Mesenchymal stem cell (in vitro differentiated cells and primary cell): Measurements from ENCODE around the gene STARD6.

ENCODE experiments used
- DNase-seq: peaks from one replicate; pipeline ENCODE4 v3.0.0-alpha.2; 2013
- H2AFZ ChIP-seq: one replicate; pipeline ENCODE4 v1.6.1; 2013; ENCODE audit warnings: low read depth, mild to moderate bottlenecking, control low read depth, inconsistent platforms, low read length, moderate library complexity
- H2AK5ac ChIP-seq: 2 replicates; pipeline ENCODE4 v1.6.1; 2013; ENCODE audit warnings: low read length, moderate library complexity, mild to moderate bottlenecking, inconsistent platforms; ENCODE audit not compliant: severe bottlenecking
- H2BK120ac ChIP-seq: one replicate; pipeline ENCODE4 v1.6.1; 2013; ENCODE audit warnings: low read depth, mild to moderate bottlenecking, inconsistent platforms, low read length, moderate library complexity
- H2BK12ac ChIP-seq, 2 experiments: one replicate each; pipeline ENCODE4 v1.6.1; 2013; ENCODE audit warnings: inconsistent platforms in 2 of 2, low read length in 2 of 2, mild to moderate bottlenecking in 2 of 2, moderate library complexity in 2 of 2, control low read depth in 1 of 2
- H2BK15ac ChIP-seq: one replicate; pipeline ENCODE4 v1.6.1; 2013; ENCODE audit warnings: mild to moderate bottlenecking, low read depth, inconsistent platforms; ENCODE audit not compliant: poor library complexity, severe bottlenecking
- H2BK5ac ChIP-seq: 2 replicates; pipeline ENCODE4 v1.6.1; 2013; ENCODE audit warnings: low read depth, mild to moderate bottlenecking, low read length, control low read depth, inconsistent platforms; ENCODE audit not compliant: poor library complexity, severe bottlenecking
- H3K14ac ChIP-seq, 2 experiments: one replicate each; pipeline ENCODE4 v1.6.1; 2013; ENCODE audit warnings: inconsistent platforms in 2 of 2, low read length in 2 of 2, control low read depth in 1 of 2, mild to moderate bottlenecking in 1 of 2, moderate library complexity in 1 of 2
- H3K18ac ChIP-seq, 2 experiments: one replicate each; pipeline ENCODE4 v1.6.1; 2013; ENCODE audit warnings: inconsistent platforms in 2 of 2, low read length in 2 of 2, control low read depth in 1 of 2, low read depth in 1 of 2, mild to moderate bottlenecking in 1 of 2
- H3K23ac ChIP-seq, 2 experiments: one replicate each; pipeline ENCODE4 v1.6.1; 2013; ENCODE audit warnings: inconsistent platforms in 2 of 2, low read length in 2 of 2, mild to moderate bottlenecking in 2 of 2, moderate library complexity in 2 of 2, control low read depth in 1 of 2
- H3K27ac ChIP-seq: 2 replicates; pipeline ENCODE4 v1.5.1; 2013; ENCODE audit warnings: mild to moderate bottlenecking, moderate library complexity, low read length, control low read depth, inconsistent platforms; ENCODE audit not compliant: poor library complexity, severe bottlenecking
- H3K27me3 ChIP-seq, 2 experiments: 2 replicates each; pipeline versions ENCODE4 v1.6.1 to v1.7.0; 2013; ENCODE audit warnings: low read length in 2 of 2, mild to moderate bottlenecking in 2 of 2, moderate library complexity in 2 of 2, control low read depth in 1 of 2, inconsistent platforms in 1 of 2; ENCODE audit not compliant: control insufficient read depth in 1 of 2, insufficient read depth in 1 of 2
- H3K36me3 ChIP-seq, 2 experiments: 2 replicates each; pipeline versions ENCODE4 v1.6.1 to v1.7.0; 2013; ENCODE audit warnings: low read length in 2 of 2, control low read depth in 1 of 2, inconsistent platforms in 1 of 2, low read depth in 1 of 2, mild to moderate bottlenecking in 1 of 2; ENCODE audit not compliant: insufficient read depth in 2 of 2, control insufficient read depth in 1 of 2
- H3K4ac ChIP-seq, 2 experiments: one replicate each; pipeline ENCODE4 v1.6.1; 2013; ENCODE audit warnings: inconsistent platforms in 2 of 2, low read length in 2 of 2, mild to moderate bottlenecking in 2 of 2, moderate library complexity in 2 of 2, control low read depth in 1 of 2, low read depth in 1 of 2
- H3K4me1 ChIP-seq: 2 replicates; pipeline ENCODE4 v1.6.1; 2013; ENCODE audit warnings: low read depth, low read length, control low read depth; ENCODE audit not compliant: control insufficient read depth, insufficient read depth
- H3K4me2 ChIP-seq: 2 replicates; pipeline ENCODE4 v1.6.1; 2013; ENCODE audit warnings: low read length, mild to moderate bottlenecking, inconsistent platforms; ENCODE audit not compliant: poor library complexity, severe bottlenecking
- H3K4me3 ChIP-seq, 2 experiments: 2 replicates each; pipeline versions ENCODE4 v1.5.1 to v1.7.0; 2013; ENCODE audit warnings: low read length in 2 of 2, mild to moderate bottlenecking in 2 of 2, control low read depth in 1 of 2, low read depth in 1 of 2; ENCODE audit not compliant: insufficient read depth in 1 of 2
- H3K79me1 ChIP-seq: replicated peaks from 2 replicates; pipeline ENCODE4 v1.6.1; 2013; ENCODE audit warnings: mild to moderate bottlenecking, control low read depth, low read length, inconsistent platforms; ENCODE audit not compliant: poor library complexity, severe bottlenecking
- H3K9ac ChIP-seq: 2 replicates; pipeline ENCODE4 v1.7.0; 2013; ENCODE audit warnings: mild to moderate bottlenecking, low read length, moderate library complexity
- H3K9me3 ChIP-seq: 2 replicates; pipeline ENCODE4 v1.7.0; 2013; ENCODE audit warnings: mild to moderate bottlenecking, low read length; ENCODE audit not compliant: control insufficient read depth
- H4K8ac ChIP-seq: one replicate; pipeline ENCODE4 v1.6.1; 2013; ENCODE audit warnings: inconsistent platforms, mild to moderate bottlenecking, low read length, moderate library complexity
- H4K91ac ChIP-seq: one replicate; pipeline ENCODE4 v1.6.1; 2013; ENCODE audit warnings: mild to moderate bottlenecking, low read length, inconsistent platforms
- WGBS: methylation state at CpG from one replicate; pipeline ENCODE4 v1.1.7; 2013; ENCODE audit warnings: mixed read lengths; 5-methylcytosine and 5-hydroxymethylcytosine counted together

The STARD6 gene

DNA sequence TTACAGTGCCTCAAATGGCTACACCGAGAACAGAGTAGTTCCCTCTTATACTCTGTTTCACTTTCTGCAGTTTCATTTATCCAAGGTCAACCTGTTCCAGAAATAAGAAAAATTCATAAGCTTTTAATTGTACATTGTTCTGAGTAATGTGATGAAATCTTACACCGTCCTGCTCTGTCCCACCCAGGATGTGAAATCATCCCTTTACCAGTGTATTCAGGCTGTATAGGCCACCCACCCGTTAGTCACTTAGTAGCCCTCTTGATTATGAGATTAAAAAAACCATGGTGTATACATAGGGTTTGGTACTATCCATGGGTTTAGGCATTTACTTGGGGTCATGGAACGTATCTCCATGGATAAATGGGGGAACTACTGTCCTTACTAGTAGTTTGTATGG, 29.8 kb downstream of the STARD6 start:
- H2BK5ac ChIP-seq = no peak overlapping the region
- H3K9me3 ChIP-seq = no peaks in the 10 kb centered on the region
- no peak overlapping the region for H3K23ac ChIP-seq
- no peak overlapping the region for H2BK120ac ChIP-seq
- H4K91ac ChIP-seq = no peak overlapping the region
- no peaks in the 10 kb centered on the region for H3K27me3 ChIP-seq
- H3K4ac ChIP-seq = no peak overlapping the region
- no peaks in the 10 kb centered on the region for H3K36me3 ChIP-seq
- no peak overlapping the region for H3K9ac ChIP-seq
- no peak overlapping the region for H3K4me2 ChIP-seq
- H3K14ac ChIP-seq = no peak overlapping the region
- no peak overlapping the region for H3K27ac ChIP-seq
- no peak overlapping the region for H2BK12ac ChIP-seq
- no peak for DNase-seq
- no peak overlapping the region for H4K8ac ChIP-seq
- no peak overlapping the region for H3K18ac ChIP-seq
- H3K4me1 ChIP-seq = peaks cover 2% of the 10 kb centered on the region
- H2AFZ ChIP-seq = no peak overlapping the region
- WGBS = 72% methylated on average over 4 of the region's 4 CpGs
- no peaks in the 10 kb centered on the region for H3K79me1 ChIP-seq
- no peak overlapping the region for H2AK5ac ChIP-seq
- no peak overlapping the region for H3K4me3 ChIP-seq
- no peak overlapping the region for H2BK15ac ChIP-seq

DNA sequence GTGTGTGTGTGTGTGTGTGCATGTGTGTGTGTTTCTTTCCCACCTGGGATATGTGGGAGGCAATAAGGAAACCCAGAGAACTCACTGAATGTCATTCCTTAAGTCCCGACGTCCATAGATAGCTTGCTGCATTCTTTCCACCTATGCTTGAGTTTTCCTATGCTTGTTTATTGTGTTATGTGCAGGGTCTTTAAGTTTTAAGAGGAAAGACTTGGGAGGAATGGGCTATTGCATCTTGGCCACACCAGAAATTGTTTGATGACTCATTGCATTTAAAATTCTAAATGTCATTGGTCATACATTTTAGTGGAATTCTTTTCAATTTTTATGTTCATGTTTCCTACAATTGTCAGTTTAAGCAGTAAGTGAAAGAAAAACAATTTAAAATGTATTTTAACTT, 33.7 kb downstream of the STARD6 start:
- DNase-seq = no peak

GRCh38 chr18:54323561-54323960, 34.1 kb downstream of the STARD6 start:
- Histone ChIP-seq H3K4me2 (no peak overlapping the region), H3K9me3 (no peaks in the 10 kb centered on the region), H3K4ac (no peak overlapping the region), H4K91ac (no peak overlapping the region), H3K4me3 (no peak overlapping the region), H2BK120ac (no peak overlapping the region), H3K79me1 (no peaks in the 10 kb centered on the region), H2BK5ac (no peak overlapping the region), H3K27me3 (no peaks in the 10 kb centered on the region), H4K8ac (no peak overlapping the region), H3K36me3 (no peaks in the 10 kb centered on the region), H2BK12ac (no peak overlapping the region), H2AFZ (no peak overlapping the region), H3K9ac (no peak overlapping the region), H3K27ac (no peak overlapping the region), H3K14ac (no peak overlapping the region), H3K18ac (no peak overlapping the region), H2BK15ac (no peak overlapping the region), H3K4me1 (no peaks in the 10 kb centered on the region), H2AK5ac (no peak overlapping the region), H3K23ac (no peak overlapping the region)
- no peak for DNase-seq

More for the DNA sequence above, 33.7 kb downstream of the STARD6 start:
- Histone ChIP-seq H3K79me1 (no peaks in the 10 kb centered on the region), H3K4me1 (no peaks in the 10 kb centered on the region), H3K9ac (no peak overlapping the region), H3K18ac (no peak overlapping the region), H2BK120ac (no peak overlapping the region), H3K27me3 (no peaks in the 10 kb centered on the region), H3K23ac (no peak overlapping the region), H2BK12ac (no peak overlapping the region), H2AK5ac (no peak overlapping the region), H3K4ac (no peak overlapping the region), H3K36me3 (no peaks in the 10 kb centered on the region), H4K8ac (no peak overlapping the region), H2BK5ac (no peak overlapping the region), H4K91ac (no peak overlapping the region), H3K4me2 (no peak overlapping the region), H2BK15ac (no peak overlapping the region), H3K27ac (no peak overlapping the region), H3K9me3 (no peaks in the 10 kb centered on the region), H3K4me3 (no peak overlapping the region), H3K14ac (no peak overlapping the region), H2AFZ (no peak overlapping the region)
- 94% methylated on average over 2 of the region's 2 CpGs for WGBS

- H3K18ac ChIP-seq = no peak overlapping the region
- H3K79me1 ChIP-seq = no peaks in the 10 kb centered on the region
- no peak overlapping the region for H2BK120ac ChIP-seq
- no peaks in the 10 kb centered on the region for H3K36me3 ChIP-seq
- no peak overlapping the region for H3K23ac ChIP-seq
- H3K4ac ChIP-seq = no peak overlapping the region
- no peak for DNase-seq
- no peak overlapping the region for H3K14ac ChIP-seq
- H3K4me2 ChIP-seq = no peak overlapping the region
- H2AFZ ChIP-seq = no peak overlapping the region
- H3K27ac ChIP-seq = no peak overlapping the region
- H2BK15ac ChIP-seq = no peak overlapping the region
- no peak overlapping the region for H4K91ac ChIP-seq
- H3K9me3 ChIP-seq = peaks cover 14% of the 10 kb centered on the region
- no peak overlapping the region for H3K4me3 ChIP-seq
- no peak overlapping the region for H4K8ac ChIP-seq
- H2BK12ac ChIP-seq = no peak overlapping the region
- H3K9ac ChIP-seq = no peak overlapping the region
- no peak overlapping the region for H2BK5ac ChIP-seq
- no peak overlapping the region for H2AK5ac ChIP-seq
- H3K4me1 ChIP-seq = no peaks in the 10 kb centered on the region
- no peaks in the 10 kb centered on the region for H3K27me3 ChIP-seq
Measured at GRCh38 chr18:54316071-54316820, 41.4 kb downstream of the STARD6 start.
